SK-N-SH (cell line): ENCODE measurements around the gene CORO6. TPM values are rescaled to one million over a fixed set of nuclear protein-coding genes. Genes with fewer than 3 reads are reported as not detected.

ENCODE experiments used
- CTCF ChIA-PET: fragments of 300-600, 350-600 bp; formaldehyde crosslinking; extraction: SDS; loops from one replicate; lab custom pipeline; 2021; lab: Yijun Ruan, JAX
- POLR2A ChIA-PET: fragments of 350-600 bp; sonication (Branson Sonifier 250); formaldehyde crosslinking; extraction: SDS; loops from one replicate; lab custom pipeline; 2020; ENCODE audit warnings: antibody characterized with exemption, inconsistent platforms; lab: Yijun Ruan, JAX
- DNase-seq: peaks from one replicate; pipeline ENCODE4 v3.0.0; 2012
- H2AFZ ChIP-seq: fragments of 200-600 bp; sonication (generic); 2 replicates; pipeline ENCODE4 v1.8.1; 2016; ENCODE audit warnings: antibody characterized with exemption, mild to moderate bottlenecking, low read depth
- H3F3A ChIP-seq: fragments of 200-600 bp; sonication (generic); replicated peaks from 2 replicates; pipeline ENCODE3; 2016; ENCODE audit warnings: antibody characterized with exemption, mild to moderate bottlenecking; ENCODE audit not compliant: insufficient read depth
- H3K27ac ChIP-seq, 2 experiments: fragments of 200-500 bp in 1 of 2; fragments of 200-600 bp in 1 of 2; sonication (Bioruptor generic) in 1 of 2; sonication (generic), shearing (Covaris generic) in 1 of 2; 2 replicates each; pipeline versions ENCODE4 v1.5.1 to v1.6.1; 2014 to 2016; ENCODE audit warnings: low read depth in 2 of 2, inconsistent platforms in 1 of 2, low read length in 1 of 2, mild to moderate bottlenecking in 1 of 2, mixed read lengths in 1 of 2
- H3K27me3 ChIP-seq: fragments of 200-600 bp; sonication (generic), shearing (Covaris generic); 2 replicates; pipeline ENCODE4 v1.6.1; 2016; ENCODE audit warnings: mixed run types; ENCODE audit not compliant: insufficient read depth
- H3K36me3 ChIP-seq, 2 experiments: fragments of 200-500 bp in 1 of 2; fragments of 200-600 bp in 1 of 2; sonication (Bioruptor generic) in 1 of 2; sonication (generic) in 1 of 2; replicated peaks in 1 of 2; 2 replicates each; pipeline versions ENCODE3 to v1.5.1; 2014 to 2016; ENCODE audit warnings: low read length in 1 of 2, mild to moderate bottlenecking in 1 of 2; ENCODE audit not compliant: insufficient read depth in 2 of 2, control insufficient read depth in 1 of 2
- H3K4me1 ChIP-seq, 2 experiments: fragments of 200-500 bp in 1 of 2; fragments of 200-600 bp in 1 of 2; sonication (Bioruptor generic) in 1 of 2; sonication (generic), shearing (Covaris generic) in 1 of 2; 2 replicates each; pipeline versions ENCODE4 v1.5.1 to v1.6.1; 2014 to 2016; ENCODE audit warnings: low read depth in 1 of 2, low read length in 1 of 2, mixed run types in 1 of 2; ENCODE audit not compliant: insufficient read depth in 2 of 2, control insufficient read depth in 1 of 2
- H3K4me2 ChIP-seq: fragments of 200-600 bp; sonication (generic), shearing (Covaris generic); 2 replicates; pipeline ENCODE4 v1.6.1; 2017; ENCODE audit warnings: mixed run types
- H3K4me3 ChIP-seq, 2 experiments: fragments of 200-500 bp in 1 of 2; fragments of 200-600 bp in 1 of 2; sonication (Bioruptor generic) in 1 of 2; sonication (generic), shearing (Covaris generic) in 1 of 2; 2 replicates each; pipeline versions ENCODE4 v1.5.1 to v1.8.1; 2014 to 2016; ENCODE audit warnings: low read depth in 2 of 2, inconsistent platforms in 1 of 2, low read length in 1 of 2, mild to moderate bottlenecking in 1 of 2, mixed read lengths in 1 of 2, moderate library complexity in 1 of 2
- H3K79me2 ChIP-seq: fragments of 200-600 bp; sonication (generic); 2 replicates; pipeline ENCODE4 v1.8.1; 2017; ENCODE audit warnings: mild to moderate bottlenecking; ENCODE audit not compliant: insufficient read depth
- H3K9ac ChIP-seq: fragments of 200-600 bp; sonication (generic); 2 replicates; pipeline ENCODE4 v1.6.1; 2017; ENCODE audit warnings: mixed run types
- H3K9me2 ChIP-seq: fragments of 200-600 bp; sonication (generic); 2 replicates; pipeline ENCODE4 v1.6.1; 2017; ENCODE audit warnings: mixed run types
- H3K9me3 ChIP-seq: fragments of 200-600 bp; sonication (generic); 2 replicates; pipeline ENCODE4 v1.6.1; 2017; ENCODE audit warnings: mixed run types, mild to moderate bottlenecking, moderate library complexity
- H4K20me1 ChIP-seq: fragments of 200-600 bp; sonication (generic); 2 replicates; pipeline ENCODE4 v1.6.1; 2017; ENCODE audit warnings: mild to moderate bottlenecking, mixed run types; ENCODE audit not compliant: insufficient read depth
- CTCF ChIP-seq: fragments of 200-600 bp; sonication (generic); IDR thresholded peaks from 2 replicates; pipeline ENCODE4 v1.6.1; 2017; ENCODE audit warnings: antibody characterized with exemption, mild to moderate bottlenecking, moderate library complexity
- ELF1 ChIP-seq: IDR thresholded peaks from 2 replicates; pipeline ENCODE4 v1.4.0; 2012
- EP300 ChIP-seq, 2 experiments: IDR thresholded peaks; 2 replicates each; pipeline versions ENCODE4 v1.4.0 to v1.6.1; 2012; ENCODE audit warnings: borderline replicate concordance in 1 of 2, low read depth in 1 of 2, low read length in 1 of 2
- FOSL2 ChIP-seq: IDR thresholded peaks from 2 replicates; pipeline ENCODE4 v1.4.0; 2012; ENCODE audit warnings: low read depth, mild to moderate bottlenecking, moderate library complexity, borderline replicate concordance
- FOXJ3 ChIP-seq: sonication (generic); formaldehyde crosslinking; IDR thresholded peaks from 2 replicates; pipeline ENCODE4 v1.5.1; 2020; ENCODE audit warnings: mild to moderate bottlenecking, missing genetic modification reagents
- FOXM1 ChIP-seq: IDR thresholded peaks from 2 replicates; pipeline ENCODE4 v1.4.0; 2012; ENCODE audit warnings: low read depth, mild to moderate bottlenecking
- IRF3 ChIP-seq: fragments of 150-350 bp; IDR thresholded peaks from 2 replicates; pipeline ENCODE4 v1.6.1; 2016; ENCODE audit warnings: mild to moderate bottlenecking, low read depth, low read length
- JUND ChIP-seq: IDR thresholded peaks from 2 replicates; pipeline ENCODE4 v1.4.0; 2012
- MAX ChIP-seq: IDR thresholded peaks from 2 replicates; pipeline ENCODE4 v1.4.0; 2012; ENCODE audit warnings: low read depth
- MXI1 ChIP-seq: IDR thresholded peaks from 2 replicates; pipeline ENCODE4 v1.6.1; 2012; ENCODE audit warnings: mild to moderate bottlenecking, low read depth, low read length, improper control_type of control experiment
- NFIC ChIP-seq: IDR thresholded peaks from 2 replicates; pipeline ENCODE4 v1.4.0; 2012; ENCODE audit warnings: borderline replicate concordance
- NRF1 ChIP-seq: IDR thresholded peaks from 2 replicates; pipeline ENCODE4 v1.6.1; 2012; ENCODE audit warnings: low read depth, mild to moderate bottlenecking, low read length
- PBX3 ChIP-seq: IDR thresholded peaks from 2 replicates; pipeline ENCODE4; 2012
- RFX5 ChIP-seq: IDR thresholded peaks from 2 replicates; pipeline ENCODE4 v1.6.1; 2012; ENCODE audit warnings: mild to moderate bottlenecking, improper control_type of control experiment, low read length
- TCF12 ChIP-seq: IDR thresholded peaks from 2 replicates; pipeline ENCODE4 v1.4.0; 2012
- YY1 ChIP-seq: IDR thresholded peaks from 2 replicates; pipeline ENCODE4 v1.4.0; 2012; ENCODE audit warnings: low read depth, mild to moderate bottlenecking
- WGBS: methylation state at CpG from one replicate; pipeline ENCODE4 v1.1.6; 2017; ENCODE audit warnings: low lambda C conversion rate; 5-methylcytosine and 5-hydroxymethylcytosine counted together
- polyA plus RNA-seq, 3 experiments: library from polyadenylated mRNA; depleted of rRNA; stranded (reverse); fragments of >200 nt; gene quantifications; 2 replicates each; pipeline ENCODE4 v1.2.3, GENCODE V29; 2012
- TF ChIP-seq, protein P1 (sequence below): IDR thresholded peaks from 2 replicates; pipeline ENCODE4 v1.4.0; 2012; ENCODE audit warnings: low read depth, borderline replicate concordance
- TF ChIP-seq, protein P2 (sequence below): IDR thresholded peaks from 2 replicates; pipeline ENCODE4 v1.4.0; 2012; ENCODE audit warnings: low read depth, borderline replicate concordance

CORO6 gene
- polyA plus RNA-seq, 1 of the 3 experiments (the other 2 are of a cell fraction): 18.4 TPM

GRCh38 chr17:29579866-29580771, 42.6 kb downstream of the CORO6 start (continued):
- TF ChIP-seq, protein P1, sequence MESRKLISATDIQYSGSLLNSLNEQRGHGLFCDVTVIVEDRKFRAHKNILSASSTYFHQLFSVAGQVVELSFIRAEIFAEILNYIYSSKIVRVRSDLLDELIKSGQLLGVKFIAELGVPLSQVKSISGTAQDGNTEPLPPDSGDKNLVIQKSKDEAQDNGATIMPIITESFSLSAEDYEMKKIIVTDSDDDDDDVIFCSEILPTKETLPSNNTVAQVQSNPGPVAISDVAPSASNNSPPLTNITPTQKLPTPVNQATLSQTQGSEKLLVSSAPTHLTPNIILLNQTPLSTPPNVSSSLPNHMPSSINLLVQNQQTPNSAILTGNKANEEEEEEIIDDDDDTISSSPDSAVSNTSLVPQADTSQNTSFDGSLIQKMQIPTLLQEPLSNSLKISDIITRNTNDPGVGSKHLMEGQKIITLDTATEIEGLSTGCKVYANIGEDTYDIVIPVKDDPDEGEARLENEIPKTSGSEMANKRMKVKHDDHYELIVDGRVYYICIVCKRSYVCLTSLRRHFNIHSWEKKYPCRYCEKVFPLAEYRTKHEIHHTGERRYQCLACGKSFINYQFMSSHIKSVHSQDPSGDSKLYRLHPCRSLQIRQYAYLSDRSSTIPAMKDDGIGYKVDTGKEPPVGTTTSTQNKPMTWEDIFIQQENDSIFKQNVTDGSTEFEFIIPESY: no peak
- TF ChIP-seq YY1 (no peak), FOXM1 (no peak), ELF1 (no peak), PBX3 (peak; percentile 83), NRF1 (no peak), IRF3 (no peak), MAX (peak; percentile 91)
- TF ChIP-seq, protein P2, sequence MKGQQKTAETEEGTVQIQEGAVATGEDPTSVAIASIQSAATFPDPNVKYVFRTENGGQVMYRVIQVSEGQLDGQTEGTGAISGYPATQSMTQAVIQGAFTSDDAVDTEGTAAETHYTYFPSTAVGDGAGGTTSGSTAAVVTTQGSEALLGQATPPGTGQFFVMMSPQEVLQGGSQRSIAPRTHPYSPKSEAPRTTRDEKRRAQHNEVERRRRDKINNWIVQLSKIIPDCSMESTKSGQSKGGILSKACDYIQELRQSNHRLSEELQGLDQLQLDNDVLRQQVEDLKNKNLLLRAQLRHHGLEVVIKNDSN: no peak

- H4K20me1 ChIP-seq: peaks cover 23% of the 10 kb centered on the region
- no peak for DNase-seq
- no peak overlapping the region for H3K4me3 ChIP-seq
- H3K27me3 ChIP-seq: no peaks in the 10 kb centered on the region
- peaks cover 0 to 5% of the 10 kb centered on the region in 2 experiments; a peak in 1 of 4 replicates for H3K4me1 ChIP-seq
- no peak overlapping the region for H3K27ac ChIP-seq
- ChIA-PET POLR2A (no interaction called here), CTCF (interaction anchor here (0.8 to 12.7 kb wide), 11 partner anchors 9 to 352 kb away, joined by 3 to 166 read pairs (median 5); partner anchors contain the start of genes ABHD15, ANKRD13B and TP53I13)
- H3K9me2 ChIP-seq: no peaks in the 10 kb centered on the region
- no peaks in the 10 kb centered on the region for H3K9me3 ChIP-seq
- H3K79me2 ChIP-seq: peaks cover 23% of the 10 kb centered on the region
- H3K4me2 ChIP-seq: no peak overlapping the region
- peaks cover 5% of the 10 kb centered on the region for H3F3A ChIP-seq
- H3K9ac ChIP-seq: no peak overlapping the region
- 90% methylated on average over 8 of the region's 14 CpGs for WGBS
- H2AFZ ChIP-seq: no peak overlapping the region
- peaks cover 9 to 82% of the 10 kb centered on the region in 2 experiments for H3K36me3 ChIP-seq
- no peak for TF ChIP-seq FOXM1
- no peak for TF ChIP-seq CTCF
- TF ChIP-seq MAX: no peak
- TF ChIP-seq FOSL2: no peak
- no peak for TF ChIP-seq NFIC
- no peak for TF ChIP-seq TCF12
- no peak for TF ChIP-seq FOXJ3 (CRISPR knock-in tag)
- no peak for TF ChIP-seq JUND
- no peak for TF ChIP-seq MXI1
- no peak for TF ChIP-seq RFX5
- TF ChIP-seq ELF1: no peak
- TF ChIP-seq, protein P1: no peak
- no peak for TF ChIP-seq EP300 (IDR thresholded peaks at IDR 0.05; ENCODE audit: borderline replicate concordance in 1 of 2, low read depth in 1 of 2, low read length in 1 of 2)
These were observed 43.9 kb downstream of the CORO6 start for GRCh38 chr17:29578626-29579485.
